Esophagus muscularis mucosa (tissue), 4 donors: ENCODE data around the gene OSGIN1. TPM values are rescaled to one million over a fixed set of nuclear protein-coding genes. Genes with fewer than 3 reads are reported as not detected.

Source experiments
- DNase-seq: peaks from one replicate; pipeline ENCODE4 v3.0.0-alpha.2; 2017; ENCODE audit errors: extremely low spot score
- H3K27ac ChIP-seq, 4 donors: fragments of 200-600 bp; sonication (generic); replicated peaks in 1 of 4; 1 replicate in 3 of 4; 2 replicates in 1 of 4; pipeline ENCODE4 v1.5.1; 2016 to 2019; ENCODE audit warnings: mild to moderate bottlenecking in 1 of 4
- H3K27me3 ChIP-seq, 4 donors: fragments of 200-600 bp; sonication (generic); one replicate each; pipeline versions ENCODE4 v1.5.1 to v1.6.0; 2016 to 2019
- H3K36me3 ChIP-seq, 4 donors: fragments of 200-600 bp; sonication (generic); one replicate each; pipeline ENCODE4 v1.5.1; 2016 to 2019
- H3K4me1 ChIP-seq, 4 donors: fragments of 200-600 bp; sonication (generic); one replicate each; pipeline ENCODE4 v1.5.1; 2016 to 2019
- H3K4me3 ChIP-seq, 4 donors: fragments of 200-600 bp; sonication (generic); 1 replicate in 2 of 4; 2 replicates in 2 of 4; pipeline ENCODE4 v1.5.1; 2016 to 2019; ENCODE audit warnings: mild to moderate bottlenecking in 4 of 4, moderate library complexity in 1 of 4
- H3K9me3 ChIP-seq, 4 donors: fragments of 200-600 bp; sonication (generic); 1 replicate in 3 of 4; 2 replicates in 1 of 4; pipeline ENCODE4 v1.5.1; 2016 to 2019
- CTCF ChIP-seq, 3 experiments: fragments of 200-600 bp in 2 of 3; fragments of 450-650 bp in 1 of 3; sonication (generic) in 2 of 3; IDR thresholded peaks; one replicate each; pipeline ENCODE4 v1.5.1; 2017 to 2019; ENCODE audit warnings: antibody characterized with exemption in 3 of 3, mild to moderate bottlenecking in 2 of 3, moderate library complexity in 1 of 3
- EP300 ChIP-seq: sonication (generic); formaldehyde crosslinking; IDR thresholded peaks from one replicate; pipeline ENCODE4 v1.6.1; 2017; ENCODE audit warnings: antibody characterized with exemption
- POLR2A ChIP-seq: fragments of 450-650 bp; IDR thresholded peaks from one replicate; pipeline ENCODE4 v1.6.1; 2017; ENCODE audit warnings: antibody characterized with exemption, moderate library complexity, mild to moderate bottlenecking, low read depth
- POLR2AphosphoS5 ChIP-seq, 2 donors: sonication (generic); formaldehyde crosslinking; IDR thresholded peaks; one replicate each; pipeline ENCODE4 v1.6.1; 2017; ENCODE audit warnings: antibody characterized with exemption in 2 of 2
- WGBS: methylation state at CpG from one replicate; pipeline ENCODE4 v1.1.5; 2018; 5-methylcytosine and 5-hydroxymethylcytosine counted together
- intact Hi-C: fragments of 100-400 bp; cut with DNase I; formaldehyde crosslinking; loops from one replicate; pipeline ENCODE4 v1.15.1; 2023
- total RNA-seq, 4 donors: library from RNA; depleted of rRNA; stranded (reverse); fragments of >200 nt; gene quantifications; one replicate each; pipeline versions ENCODE4 v1.1.0 to v1.2.1, GENCODE V29; 2016

Gene OSGIN1
- total RNA-seq, 4 donors from 2014 or later: 7.1 to 17.6 (median 13.8) TPM

DNA sequence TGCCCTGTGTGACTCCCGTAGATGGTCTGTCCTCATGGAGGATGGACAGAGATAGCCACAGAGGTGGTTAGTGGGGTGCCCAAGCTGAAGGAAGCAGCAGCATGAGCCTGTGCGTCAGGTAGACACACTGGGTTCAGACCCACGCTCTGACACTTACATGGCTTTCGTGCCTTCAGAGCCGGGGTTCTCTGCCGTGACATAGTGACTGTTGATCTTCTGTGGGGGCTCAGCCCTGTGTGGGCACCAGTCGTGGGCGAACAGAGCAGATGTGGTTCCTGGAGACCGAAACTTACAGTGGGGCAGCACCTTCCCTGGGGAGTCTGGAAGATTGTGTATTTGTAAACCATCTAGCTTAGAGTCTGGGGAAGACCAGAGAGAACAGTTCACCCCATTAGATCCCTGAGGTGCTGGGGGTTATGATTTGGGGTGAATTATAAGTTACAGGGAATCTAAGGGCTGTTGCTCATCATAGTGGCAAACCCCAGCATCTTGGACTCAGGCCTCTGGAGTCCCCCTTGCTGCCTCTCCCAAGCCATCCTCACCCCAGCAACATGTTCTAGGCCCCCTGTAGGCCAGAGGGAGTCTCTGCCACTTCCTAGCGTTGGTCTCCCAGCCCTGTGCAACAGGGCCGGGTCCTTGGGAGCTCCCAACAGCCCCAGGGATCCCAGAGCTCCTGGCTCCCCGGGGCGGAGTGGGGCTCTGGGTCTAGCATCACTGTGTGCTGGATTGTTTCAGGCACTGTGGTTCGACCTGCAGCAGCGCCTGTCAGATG, 43.6 kb downstream of the OSGIN1 start:
- 80% methylated on average over 11 of the region's 15 CpGs for WGBS
- no peak for TF ChIP-seq EP300
- TF ChIP-seq POLR2A: no peak
- TF ChIP-seq CTCF (IDR thresholded peaks at IDR 0.05): no peak
- no peak for TF ChIP-seq POLR2AphosphoS5 (IDR thresholded peaks at IDR 0.05)
- Histone ChIP-seq H3K36me3 (no peaks in the 10 kb centered on the region), H3K4me1 (peaks cover 11 to 23% (median 21%) of the 10 kb centered on the region in 4 donors), H3K27ac (no peak overlapping the region), H3K27me3 (peaks cover 0 to 10% (median 0%) of the 10 kb centered on the region in 4 donors), H3K4me3 (no peak overlapping the region), H3K9me3 (no peaks in the 10 kb centered on the region)
- DNase-seq: no peak
- intact Hi-C loops: no loop called here

GRCh38 chr16:83998091-83998490, 45.1 kb downstream of the OSGIN1 start:
- no peaks in the 10 kb centered on the region for H3K36me3 ChIP-seq
- TF ChIP-seq EP300: no peak
- TF ChIP-seq POLR2AphosphoS5 (IDR thresholded peaks at IDR 0.05): no peak
- TF ChIP-seq POLR2A: no peak
- no peak for TF ChIP-seq CTCF (IDR thresholded peaks at IDR 0.05)
- intact Hi-C loops: no loop called here
- no peaks in the 10 kb centered on the region for H3K9me3 ChIP-seq
- H3K4me1 ChIP-seq: peaks cover 7 to 15% (median 11%) of the 10 kb centered on the region in 4 donors
- 88% methylated on average over 7 of the region's 13 CpGs for WGBS
- DNase-seq: no peak
- H3K27me3 ChIP-seq: peaks cover 0 to 10% (median 0%) of the 10 kb centered on the region in 4 donors
- H3K27ac ChIP-seq: no peak overlapping the region
- no peak overlapping the region for H3K4me3 ChIP-seq

GRCh38 chr16:84000989-84001642, 48.1 kb downstream of the OSGIN1 start:
- TF ChIP-seq POLR2A (no peak), EP300 (no peak), POLR2AphosphoS5 (IDR thresholded peaks at IDR 0.05) (no peak), CTCF (IDR thresholded peaks at IDR 0.05) (no peak)
- 76% methylated on average over 7 of the region's 13 CpGs for WGBS
- H3K4me1 ChIP-seq: peaks cover 0 to 3% (median 1%) of the 10 kb centered on the region in 4 donors
- no peak overlapping the region for H3K4me3 ChIP-seq
- intact Hi-C loops: no loop called here
- peaks cover 0 to 10% (median 0%) of the 10 kb centered on the region in 4 donors for H3K27me3 ChIP-seq
- H3K36me3 ChIP-seq: no peaks in the 10 kb centered on the region
- no peak for DNase-seq
- H3K27ac ChIP-seq: no peak overlapping the region
- H3K9me3 ChIP-seq: no peaks in the 10 kb centered on the region

- Histone ChIP-seq H3K9me3 (no peaks in the 10 kb centered on the region), H3K27me3 (peaks cover 0 to 10% (median 0%) of the 10 kb centered on the region in 4 donors), H3K4me1 (no peaks in the 10 kb centered on the region), H3K4me3 (no peak overlapping the region), H3K36me3 (no peaks in the 10 kb centered on the region), H3K27ac (no peak overlapping the region)
- TF ChIP-seq POLR2AphosphoS5 (IDR thresholded peaks at IDR 0.05): no peak
- TF ChIP-seq POLR2A: no peak
- no peak for TF ChIP-seq CTCF (IDR thresholded peaks at IDR 0.05)
- no peak for TF ChIP-seq EP300
- intact Hi-C loops: no loop called here
- WGBS: 90% methylated on average over 7 of the region's 7 CpGs
- no peak for DNase-seq
Measured at GRCh38 chr16:84001726-84002125, 48.7 kb downstream of the OSGIN1 start.
